NCI-H2171 (cell line): ENCODE data around the gene RIT1.

Source experiments
- DNase-seq: peaks from one replicate; lab custom pipeline; 2025; lab: John Stamatoyannopoulos, UW

RIT1 gene

GRCh38 chr1:155856257-155856974, 54.7 kb downstream of the RIT1 start:
- no peak for DNase-seq

DNA sequence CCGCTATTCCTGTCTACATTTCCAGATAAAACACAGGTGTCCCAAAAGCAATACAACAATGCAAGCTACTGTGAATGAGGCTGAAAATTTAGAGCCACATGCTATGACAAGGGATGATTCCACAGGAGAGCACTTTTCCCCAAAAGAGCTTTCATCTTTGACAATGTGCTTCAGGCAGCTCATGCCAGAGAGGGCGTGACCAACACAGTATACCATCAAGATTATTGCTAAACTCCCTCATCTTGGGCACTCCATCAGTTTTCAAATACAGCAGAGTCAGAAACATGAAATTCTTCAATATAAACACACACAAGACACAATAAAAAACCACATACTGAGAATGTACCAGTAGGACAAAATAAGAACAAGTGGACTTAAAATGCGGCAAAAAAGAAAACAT, 60.8 kb downstream of the RIT1 start:
- DNase-seq: no peak

DNA sequence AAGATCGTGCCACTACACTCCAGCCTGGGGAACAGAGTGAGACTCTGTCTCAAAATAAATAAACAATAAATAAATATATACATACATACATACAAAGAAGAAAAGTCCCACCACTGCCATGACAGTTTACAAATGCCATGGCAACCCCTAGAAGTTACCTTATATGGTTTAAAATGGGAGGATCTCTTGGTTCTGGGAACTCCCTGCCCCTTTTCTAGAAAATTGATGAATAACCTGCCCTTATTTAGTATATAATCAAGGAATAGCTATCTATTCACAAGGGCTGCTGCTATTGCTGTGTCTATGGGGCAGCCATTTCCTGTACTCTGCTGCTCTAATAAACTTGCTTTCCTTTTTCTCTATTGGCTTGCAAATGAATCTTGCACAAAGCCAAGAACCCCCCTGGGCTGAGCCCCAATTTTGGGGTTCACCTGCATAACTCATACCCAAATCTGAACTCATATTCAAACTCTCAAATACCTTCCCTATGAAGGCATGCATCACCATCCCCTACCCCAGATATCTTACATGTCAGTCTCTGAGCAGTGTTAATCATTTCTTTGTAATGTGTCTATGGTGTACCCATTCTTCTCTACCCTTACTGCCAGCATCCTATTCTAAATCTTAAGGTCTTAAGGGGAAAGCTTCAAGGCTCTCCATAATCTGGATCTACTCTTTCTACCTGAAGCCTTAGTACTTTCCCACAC, 63.2 kb downstream of the RIT1 start:
- no peak for DNase-seq
